H1 (cell line): ENCODE measurements around the gene MCHR2. TPM values are rescaled to one million over a fixed set of nuclear protein-coding genes. Genes with fewer than 3 reads are reported as not detected.

Source experiments
- CTCF ChIA-PET: fragments of 300-600 bp; sonication (Branson Sonifier 250); formaldehyde crosslinking; loops from one replicate; lab custom pipeline; 2021; ENCODE audit not compliant: partially characterized antibody; lab: Charles Lee
- POLR2A ChIA-PET: fragments of 300-600 bp; sonication (Branson Sonifier 250); formaldehyde crosslinking; loops from one replicate; lab custom pipeline; 2021; ENCODE audit warnings: inconsistent platforms; ENCODE audit not compliant: partially characterized antibody; lab: Charles Lee
- DNase-seq, 2 experiments: peaks; one replicate each; pipeline versions ENCODE4 v3.0.0 to v3.0.0-alpha.2; 2010 to 2022; ENCODE audit warnings: low spot score in 2 of 2, low read depth in 1 of 2, mixed read lengths in 1 of 2
- FAIRE-seq: peaks from 2 replicates; lab custom pipeline; 2011; peaks lifted over from hg19 to GRCh38; lab: Jason Lieb, UNC
- H2AFZ ChIP-seq: 2 replicates; pipeline ENCODE4 v1.8.1; 2012; ENCODE audit warnings: low read length, inconsistent platforms
- H2AK5ac ChIP-seq: 2 replicates; pipeline ENCODE4 v1.6.1; 2013; ENCODE audit warnings: low read depth, low read length
- H2BK120ac ChIP-seq: replicated peaks from 2 replicates; pipeline ENCODE3; 2013; ENCODE audit warnings: low read depth, low read length, inconsistent platforms
- H2BK12ac ChIP-seq: 2 replicates; pipeline ENCODE4 v1.6.1; 2013; ENCODE audit warnings: low read depth, low read length
- H2BK15ac ChIP-seq: 2 replicates; pipeline ENCODE4 v1.6.1; 2013; ENCODE audit warnings: low read length
- H2BK20ac ChIP-seq: 2 replicates; pipeline ENCODE4 v1.6.1; 2013; ENCODE audit warnings: low read length
- H2BK5ac ChIP-seq: 2 replicates; pipeline ENCODE4 v1.6.1; 2013; ENCODE audit warnings: low read depth, low read length
- H3K14ac ChIP-seq: 2 replicates; pipeline ENCODE4 v1.6.1; 2013; ENCODE audit warnings: inconsistent platforms; ENCODE audit not compliant: insufficient read length
- H3K18ac ChIP-seq: 2 replicates; pipeline ENCODE4 v1.6.1; 2013; ENCODE audit warnings: low read length; ENCODE audit errors: extremely low read depth
- H3K23ac ChIP-seq: 2 replicates; pipeline ENCODE4 v1.6.1; 2013; ENCODE audit warnings: inconsistent platforms; ENCODE audit not compliant: insufficient read length
- H3K23me2 ChIP-seq: 2 replicates; pipeline ENCODE4 v1.6.1; 2013; ENCODE audit warnings: low read depth, low read length
- H3K27ac ChIP-seq: 2 replicates; pipeline ENCODE4 v1.6.1; 2011; ENCODE audit warnings: low read depth, low read length, inconsistent platforms
- H3K27me3 ChIP-seq, 4 experiments: replicated peaks in 1 of 4; 1 replicate in 1 of 4; 2 replicates in 3 of 4; pipeline versions ENCODE4 v1.6.1 to v1.8.1; 2011 to 2013; ENCODE audit warnings: low read length in 3 of 4, mild to moderate bottlenecking in 3 of 4, inconsistent platforms in 2 of 4, mixed read lengths in 2 of 4, moderate library complexity in 1 of 4; ENCODE audit not compliant: control insufficient read depth in 3 of 4, insufficient read depth in 3 of 4; ENCODE audit errors: extremely low read depth in 1 of 4
- H3K36me3 ChIP-seq, 4 experiments: 2 replicates each; pipeline versions ENCODE4 v1.6.1 to v1.8.1; 2011 to 2013; ENCODE audit warnings: mild to moderate bottlenecking in 4 of 4, low read length in 3 of 4, moderate library complexity in 2 of 4, control low read depth in 1 of 4, inconsistent platforms in 1 of 4; ENCODE audit not compliant: insufficient read depth in 4 of 4, control insufficient read depth in 2 of 4
- H3K4ac ChIP-seq: replicated peaks from 2 replicates; pipeline ENCODE3; 2013; ENCODE audit warnings: low read length, low read depth, mixed read lengths, inconsistent platforms; ENCODE audit not compliant: insufficient read length
- H3K4me1 ChIP-seq, 4 experiments: replicated peaks in 1 of 4; 1 replicate in 1 of 4; 2 replicates in 3 of 4; pipeline versions ENCODE4 v1.6.1 to v1.8.1; 2011 to 2013; ENCODE audit warnings: low read length in 3 of 4, inconsistent platforms in 2 of 4, mixed read lengths in 1 of 4; ENCODE audit not compliant: insufficient read depth in 4 of 4, control insufficient read depth in 3 of 4
- H3K4me2 ChIP-seq, 2 experiments: 2 replicates each; pipeline versions ENCODE4 v1.6.1 to v1.8.1; 2011 to 2013; ENCODE audit warnings: low read depth in 2 of 2, low read length in 2 of 2, control low read depth in 1 of 2, inconsistent platforms in 1 of 2, mild to moderate bottlenecking in 1 of 2; ENCODE audit not compliant: insufficient read depth in 1 of 2
- H3K4me3 ChIP-seq, 4 experiments: fragments of 200-600, 300-600 bp in 1 of 4; sonication (generic), shearing (Covaris generic), sonication (Bioruptor Twin) in 1 of 4; 2 replicates each; pipeline versions ENCODE4 v1.5.1 to v1.8.1; 2011 to 2016; ENCODE audit warnings: low read length in 4 of 4, low read depth in 3 of 4, control low read depth in 2 of 4, inconsistent platforms in 2 of 4, mild to moderate bottlenecking in 2 of 4, mixed read lengths in 1 of 4, moderate library complexity in 1 of 4; ENCODE audit not compliant: insufficient read depth in 2 of 4; ENCODE audit errors: extremely low read depth in 1 of 4
- H3K56ac ChIP-seq: replicated peaks from 2 replicates; pipeline ENCODE3; 2013; ENCODE audit warnings: low read depth, mild to moderate bottlenecking, mixed read lengths, low read length, inconsistent platforms; ENCODE audit not compliant: insufficient read length
- H3K79me1 ChIP-seq: 2 replicates; pipeline ENCODE4 v1.6.1; 2013; ENCODE audit warnings: low read depth, low read length, control low read depth
- H3K79me2 ChIP-seq, 2 experiments: 2 replicates each; pipeline versions ENCODE4 v1.6.1 to v1.8.1; 2012 to 2013; ENCODE audit warnings: low read length in 2 of 2, mild to moderate bottlenecking in 2 of 2, inconsistent platforms in 1 of 2; ENCODE audit not compliant: insufficient read depth in 2 of 2, control insufficient read depth in 1 of 2
- H3K9ac ChIP-seq, 4 experiments: replicated peaks in 1 of 4; 1 replicate in 1 of 4; 2 replicates in 3 of 4; pipeline versions ENCODE4 v1.6.1 to v1.8.1; 2011 to 2013; ENCODE audit warnings: low read depth in 3 of 4, low read length in 3 of 4, control low read depth in 2 of 4, mild to moderate bottlenecking in 2 of 4, moderate library complexity in 2 of 4, inconsistent platforms in 1 of 4; ENCODE audit errors: extremely low read depth in 1 of 4
- H3K9me3 ChIP-seq, 2 experiments: 2 replicates each; pipeline versions ENCODE4 v1.6.1 to v1.8.1; 2012 to 2013; ENCODE audit warnings: mild to moderate bottlenecking in 2 of 2, moderate library complexity in 2 of 2, control low read depth in 1 of 2, inconsistent platforms in 1 of 2, low read depth in 1 of 2, low read length in 1 of 2, mixed read lengths in 1 of 2; ENCODE audit not compliant: insufficient read depth in 2 of 2
- H4K20me1 ChIP-seq, 2 experiments: replicated peaks in 1 of 2; 2 replicates each; pipeline versions ENCODE3 to v1.8.1; 2011 to 2013; ENCODE audit warnings: inconsistent platforms in 2 of 2, low read length in 2 of 2, mild to moderate bottlenecking in 1 of 2; ENCODE audit not compliant: insufficient read depth in 2 of 2, control insufficient read depth in 1 of 2
- H4K5ac ChIP-seq: 2 replicates; pipeline ENCODE4 v1.6.1; 2013; ENCODE audit warnings: low read length, low read depth, mixed read lengths, inconsistent platforms; ENCODE audit not compliant: insufficient read length
- H4K8ac ChIP-seq: 2 replicates; pipeline ENCODE4 v1.8.0; 2013; ENCODE audit warnings: mild to moderate bottlenecking, moderate library complexity, low read length, inconsistent platforms; ENCODE audit not compliant: insufficient read depth; ENCODE audit errors: extremely low read depth
- H4K91ac ChIP-seq: replicated peaks from 2 replicates; pipeline ENCODE3; 2013; ENCODE audit warnings: low read length, mixed read lengths, inconsistent platforms; ENCODE audit not compliant: insufficient read length
- CBX5 ChIP-seq: fragments of 300-800, 300-1000 bp; sonication (generic); IDR thresholded peaks from 2 replicates; pipeline ENCODE4 v1.7.1; 2016; ENCODE audit warnings: antibody characterized with exemption, low read length, low read depth
- CHD1 ChIP-seq: IDR thresholded peaks from 2 replicates; pipeline ENCODE4 v1.6.1; 2012; ENCODE audit warnings: low read depth, low read length, improper control_type of control experiment
- HDAC2 ChIP-seq, 2 experiments: fragments of 300-600 bp in 1 of 2; sonication (generic) in 1 of 2; IDR thresholded peaks; 2 replicates each; pipeline ENCODE4 v1.6.1; 2011 to 2012; ENCODE audit warnings: low read depth in 2 of 2, low read length in 2 of 2, mild to moderate bottlenecking in 2 of 2, moderate library complexity in 2 of 2, borderline replicate concordance in 1 of 2, inconsistent platforms in 1 of 2
- JUN ChIP-seq: IDR thresholded peaks from 2 replicates; pipeline ENCODE4 v1.6.1; 2011; ENCODE audit warnings: low read depth, mild to moderate bottlenecking, improper control_type of control experiment, low read length
- NANOG ChIP-seq: IDR thresholded peaks from 2 replicates; pipeline ENCODE4 v1.6.1; 2011; ENCODE audit warnings: low read length, low read depth, mild to moderate bottlenecking, inconsistent platforms; ENCODE audit not compliant: insufficient read depth, poor library complexity, severe bottlenecking
- WGBS, 2 experiments: shearing (Covaris generic) in 1 of 2; methylation state at CpG; one replicate each; pipeline versions ENCODE4 v1.1.6 to v1.1.7; 2013 to 2015; ENCODE audit warnings: low lambda C conversion rate in 2 of 2, mixed read lengths in 2 of 2, inconsistent platforms in 1 of 2, low coverage in 1 of 2, missing lambda C conversion rate in 1 of 2; ENCODE audit not compliant: insufficient replicate concordance in 2 of 2, insufficient coverage in 1 of 2, insufficient read length in 1 of 2; ENCODE audit errors: extremely low coverage in 1 of 2, missing lambda C conversion rate in 1 of 2; 5-methylcytosine and 5-hydroxymethylcytosine counted together
- polyA plus RNA-seq, 7 experiments: library from polyadenylated mRNA; depleted of rRNA in 3 of 7; stranded (reverse) in 5 of 7; unstranded in 2 of 7; fragments of >200 nt in 5 of 7; fragments of 200-250 nt in 2 of 7; gene quantifications; 1 replicate in 5 of 7; 2 replicates in 1 of 7; 4 replicates in 1 of 7; pipeline versions ENCODE4 v1.2.1 to v1.2.3, GENCODE V29; 2011 to 2013; ENCODE audit warnings: missing spikeins in 2 of 7, mixed read lengths in 2 of 7
- total RNA-seq: library from RNA; stranded (reverse); fragmentation: NEBNext Ultra II Directional; extraction: Animal tissue kit (Norgen Biotek cat#: 25700); gene quantifications from 2 replicates; pipeline ENCODE4 v1.2.1, GENCODE V29; 2021
- TF ChIP-seq, protein P1 (sequence below): IDR thresholded peaks from 2 replicates; pipeline ENCODE4 v1.6.1; 2012; ENCODE audit warnings: inconsistent platforms

MCHR2 gene
- total and polyA plus RNA-seq, 2 of the 8 experiments (the other 6 are each of a cell fraction or from before 2014, with no cell fraction given), result not detected

DNA sequence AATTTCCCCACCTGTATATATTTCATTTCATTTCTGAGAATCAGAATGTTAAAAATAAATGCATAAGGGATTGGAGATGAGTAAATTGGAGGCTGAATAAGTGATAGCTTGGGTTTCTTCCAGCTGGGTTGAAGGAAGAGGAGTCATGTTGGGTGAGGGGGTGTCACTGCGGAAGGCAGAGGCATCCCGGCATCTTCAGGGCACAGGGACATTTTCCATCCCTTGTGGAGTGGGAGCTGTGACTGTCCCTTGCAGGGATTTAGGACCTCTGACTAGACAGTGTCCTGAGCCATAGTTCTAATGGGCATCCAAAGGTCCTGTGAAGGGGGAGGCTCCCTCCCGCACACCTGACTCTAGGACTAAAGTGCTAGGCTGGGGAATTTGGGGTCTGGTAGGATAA, 2.1 kb downstream of the MCHR2 start:
- H3K56ac ChIP-seq, result no peak overlapping the region
- no peaks in the 10 kb centered on the region for H3K9me3 ChIP-seq
- H4K8ac ChIP-seq, result no peak overlapping the region
- no peak overlapping the region for H3K23ac ChIP-seq
- no peak overlapping the region for H4K5ac ChIP-seq
- H3K79me2 ChIP-seq, result no peaks in the 10 kb centered on the region
- no peak overlapping the region for H2BK15ac ChIP-seq
- no peak overlapping the region for H3K4ac ChIP-seq
- no peak overlapping the region for H3K14ac ChIP-seq
- H3K18ac ChIP-seq, result no peak overlapping the region
- no peak overlapping the region for H3K9ac ChIP-seq
- FAIRE-seq (no peak), DNase-seq (no peak)
- H2BK12ac ChIP-seq, result no peak overlapping the region
- H2BK20ac ChIP-seq, result no peak overlapping the region
- no peak overlapping the region for H2AK5ac ChIP-seq
- H3K23me2 ChIP-seq, result peaks cover 4% of the 10 kb centered on the region; the same call in 1 of the 2 replicates
- H3K36me3 ChIP-seq, result no peaks in the 10 kb centered on the region
- no peak for TF ChIP-seq NANOG
- no peak for TF ChIP-seq JUN
- no peak for TF ChIP-seq CHD1
- TF ChIP-seq HDAC2 (IDR thresholded peaks at IDR 0.05; ENCODE audit: borderline replicate concordance in 1 of 2, low read depth in 2 of 2, low read length in 2 of 2), result no peak
- TF ChIP-seq, protein P1, sequence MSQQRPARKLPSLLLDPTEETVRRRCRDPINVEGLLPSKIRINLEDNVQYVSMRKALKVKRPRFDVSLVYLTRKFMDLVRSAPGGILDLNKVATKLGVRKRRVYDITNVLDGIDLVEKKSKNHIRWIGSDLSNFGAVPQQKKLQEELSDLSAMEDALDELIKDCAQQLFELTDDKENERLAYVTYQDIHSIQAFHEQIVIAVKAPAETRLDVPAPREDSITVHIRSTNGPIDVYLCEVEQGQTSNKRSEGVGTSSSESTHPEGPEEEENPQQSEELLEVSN, result no peak
- no peak for TF ChIP-seq CBX5
- POLR2A ChIA-PET, result no interaction called here
- H4K91ac ChIP-seq, result no peak overlapping the region
- H4K20me1 ChIP-seq, result no peaks in the 10 kb centered on the region
- H3K79me1 ChIP-seq, result no peaks in the 10 kb centered on the region
- no peak overlapping the region for H3K4me3 ChIP-seq
- peaks cover 7 to 32% (median 22%) of the 10 kb centered on the region in 4 experiments for H3K27me3 ChIP-seq
- H3K27ac ChIP-seq, result no peak overlapping the region
- H2BK5ac ChIP-seq, result no peak overlapping the region
- no peak overlapping the region for H2BK120ac ChIP-seq
- 98% methylated on average over 3 of the region's 3 CpGs; no CpG with 5 or more reads in 1 of the 2 experiments for WGBS, 2 experiments
- CTCF ChIA-PET, result interaction anchor here (0.5 to 2.2 kb wide), 2 partner anchors 10 to 52 kb away, joined by 3 to 9 read pairs; no protein-coding TSS in a partner anchor
- H2AFZ ChIP-seq, result no peak overlapping the region
- no peak overlapping the region for H3K4me2 ChIP-seq
- H3K4me1 ChIP-seq, result peaks cover 0 to 2% (median 0%) of the 10 kb centered on the region in 4 experiments; a peak in 1 of 7 replicates
